H1 (cell line): ENCODE data around the gene PDGFA. TPM values are rescaled to one million over a fixed set of nuclear protein-coding genes. Genes with fewer than 3 reads are reported as not detected.

Source experiments
- KDM4A ChIP-seq: IDR thresholded peaks from one replicate; pipeline ENCODE4 v1.7.1; 2012; ENCODE audit warnings: low read depth, mild to moderate bottlenecking, moderate library complexity, low read length, inconsistent platforms; ENCODE audit not compliant: severe bottlenecking
- SIX5 ChIP-seq: IDR thresholded peaks from 2 replicates; pipeline ENCODE4 v1.6.1; 2011; ENCODE audit warnings: mild to moderate bottlenecking, low read depth, low read length
- polyA plus RNA-seq, 7 experiments: library from polyadenylated mRNA; depleted of rRNA in 3 of 7; stranded (reverse) in 5 of 7; unstranded in 2 of 7; fragments of >200 nt in 5 of 7; fragments of 200-250 nt in 2 of 7; gene quantifications; 1 replicate in 5 of 7; 2 replicates in 1 of 7; 4 replicates in 1 of 7; pipeline versions ENCODE4 v1.2.1 to v1.2.3, GENCODE V29; 2011 to 2013; ENCODE audit warnings: missing spikeins in 2 of 7, mixed read lengths in 2 of 7
- total RNA-seq: library from RNA; stranded (reverse); fragmentation: NEBNext Ultra II Directional; extraction: Animal tissue kit (Norgen Biotek cat#: 25700); gene quantifications from 2 replicates; pipeline ENCODE4 v1.2.1, GENCODE V29; 2021
- TF ChIP-seq, protein P1 (sequence below): IDR thresholded peaks from 2 replicates; pipeline ENCODE4 v1.6.1; 2012; ENCODE audit warnings: inconsistent platforms

PDGFA gene
- total and polyA plus RNA-seq, 2 of the 8 experiments (the other 6 are each of a cell fraction or from before 2014, with no cell fraction given): 21.1 to 43.0 TPM

DNA sequence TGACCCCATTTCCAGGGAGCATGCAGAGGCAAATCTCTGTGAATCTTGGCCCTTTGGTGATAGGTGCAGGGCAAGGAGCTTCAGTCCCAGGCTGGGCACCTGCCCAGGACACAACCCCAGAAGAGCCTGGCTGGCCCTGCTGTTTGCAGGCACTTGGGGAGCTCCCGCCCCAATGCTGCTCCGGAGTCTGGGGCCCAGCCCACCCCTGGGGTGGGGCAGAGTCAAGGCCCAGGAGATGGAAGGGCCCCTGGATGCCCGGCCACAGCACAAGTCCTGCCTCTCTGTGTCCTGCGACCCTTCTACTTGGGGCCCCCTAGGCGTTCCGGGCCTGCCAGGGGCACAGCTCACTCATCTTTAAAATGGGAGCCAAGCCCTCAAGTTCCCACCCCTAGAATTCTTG, 24.7 kb downstream of the PDGFA start (continued):
- TF ChIP-seq KDM4A (no peak), SIX5 (no peak)
- TF ChIP-seq, protein P1, sequence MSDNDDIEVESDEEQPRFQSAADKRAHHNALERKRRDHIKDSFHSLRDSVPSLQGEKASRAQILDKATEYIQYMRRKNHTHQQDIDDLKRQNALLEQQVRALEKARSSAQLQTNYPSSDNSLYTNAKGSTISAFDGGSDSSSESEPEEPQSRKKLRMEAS: no peak
